COLO668 (cell line): ENCODE data around the gene DLG5.

Source experiments
- DNase-seq: peaks from one replicate; lab custom pipeline; 2025; ENCODE audit not compliant: unreplicated experiment; lab: John Stamatoyannopoulos, UW

Gene DLG5

DNA sequence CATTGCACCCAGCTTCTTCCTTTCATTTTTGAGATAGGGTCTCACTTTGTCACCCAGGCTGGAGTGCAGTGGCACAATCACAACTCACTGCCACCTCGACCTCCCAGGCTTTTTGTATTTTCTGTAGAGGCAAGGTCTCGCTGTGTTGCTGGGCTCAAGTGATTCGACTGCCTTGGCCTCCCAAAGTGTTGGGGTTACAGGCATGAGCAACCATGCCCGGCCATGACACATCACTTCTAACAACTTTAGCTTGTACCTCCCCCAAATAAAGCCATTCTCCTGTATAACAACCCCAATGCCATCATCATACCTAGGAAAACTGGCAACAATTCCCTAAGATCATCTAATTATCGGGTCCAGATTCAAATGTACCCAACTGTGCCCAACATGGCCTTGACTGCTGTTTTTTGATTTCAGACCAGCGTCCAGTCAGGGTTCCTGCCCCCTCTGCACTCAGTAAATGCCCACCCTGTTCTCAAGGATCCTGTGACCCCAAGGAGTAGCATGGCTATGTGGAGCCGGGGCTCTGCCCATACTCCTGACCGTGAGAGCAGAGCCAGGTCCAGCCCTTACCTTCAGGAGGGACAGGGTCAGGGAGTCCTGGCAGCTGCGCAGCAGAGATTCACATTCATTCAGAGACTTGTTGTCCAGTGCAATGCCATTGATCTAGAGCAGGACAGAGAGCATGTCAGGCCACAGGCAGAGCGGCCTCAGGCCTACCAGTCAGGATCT, 102.6 kb downstream of the DLG5 start:
- DNase-seq: no peak

DNA sequence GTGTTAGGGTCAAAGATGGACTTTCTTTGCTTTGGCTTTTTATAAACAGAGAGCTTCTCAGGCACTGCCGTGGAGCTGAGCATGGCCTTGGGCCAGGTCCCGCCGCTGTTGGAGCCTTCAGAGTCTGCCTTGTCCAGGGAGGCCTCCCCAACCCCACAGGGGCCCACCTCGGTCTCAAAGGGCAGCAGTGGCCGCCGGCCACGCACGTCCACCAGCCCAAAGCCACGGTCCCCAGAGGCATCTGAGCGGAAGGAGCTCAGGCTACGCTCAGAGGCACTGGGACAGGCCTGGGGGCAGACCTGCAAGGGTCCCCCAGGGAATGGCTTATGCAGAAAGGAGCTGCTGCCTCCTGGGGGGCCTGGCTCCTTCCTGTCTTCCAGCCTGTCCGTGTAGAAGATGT, 105.0 kb downstream of the DLG5 start:
- DNase-seq: no peak

GRCh38 chr10:77821036-77821435, 105.5 kb downstream of the DLG5 start:
- no peak for DNase-seq

DNA sequence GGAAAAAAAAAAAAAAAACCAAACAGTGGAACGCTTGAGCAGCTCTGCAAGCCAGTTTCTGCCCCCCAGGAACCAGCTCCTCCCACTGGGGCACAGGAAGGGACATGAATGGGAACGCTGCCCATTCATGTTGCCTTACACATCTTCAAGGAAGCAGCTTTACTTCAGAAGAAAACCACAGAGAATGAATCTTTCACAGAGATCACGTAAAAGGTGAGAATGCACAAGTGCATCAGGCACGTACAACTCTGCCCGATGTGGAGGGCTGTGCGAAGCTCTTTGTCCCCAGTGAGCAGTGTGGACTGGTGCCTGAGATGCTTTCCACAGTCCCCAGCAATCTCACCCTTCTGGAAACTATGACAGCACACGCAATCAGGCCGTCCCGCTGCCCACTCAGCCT, 106.2 kb downstream of the DLG5 start:
- no peak for DNase-seq

- no peak for DNase-seq
Observed at GRCh38 chr10:77819210-77820112, 107.1 kb downstream of the DLG5 start.

GRCh38 chr10:77818378-77818777, 108.2 kb downstream of the DLG5 start:
- DNase-seq: no peak

DNA sequence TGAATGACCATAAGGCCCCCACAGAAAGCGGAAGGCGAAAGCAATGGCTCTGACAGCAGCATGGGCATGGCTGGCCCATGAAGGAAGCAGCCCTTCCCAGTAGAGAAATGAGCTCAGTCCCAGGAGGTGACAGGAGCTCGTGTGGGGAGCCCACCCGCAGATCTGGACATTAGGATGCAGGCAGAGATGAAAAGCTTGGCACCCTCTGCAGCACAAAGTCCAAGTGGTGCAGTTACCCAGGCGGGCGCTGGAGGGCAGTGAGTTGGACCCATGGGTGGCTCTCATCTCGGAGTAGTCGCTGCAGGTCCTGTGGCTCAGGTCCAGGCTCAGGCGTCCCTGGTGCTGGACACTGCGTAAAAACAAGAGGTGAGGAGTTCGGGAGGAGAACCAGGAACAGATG, 109.0 kb downstream of the DLG5 start:
- no peak for DNase-seq

DNA sequence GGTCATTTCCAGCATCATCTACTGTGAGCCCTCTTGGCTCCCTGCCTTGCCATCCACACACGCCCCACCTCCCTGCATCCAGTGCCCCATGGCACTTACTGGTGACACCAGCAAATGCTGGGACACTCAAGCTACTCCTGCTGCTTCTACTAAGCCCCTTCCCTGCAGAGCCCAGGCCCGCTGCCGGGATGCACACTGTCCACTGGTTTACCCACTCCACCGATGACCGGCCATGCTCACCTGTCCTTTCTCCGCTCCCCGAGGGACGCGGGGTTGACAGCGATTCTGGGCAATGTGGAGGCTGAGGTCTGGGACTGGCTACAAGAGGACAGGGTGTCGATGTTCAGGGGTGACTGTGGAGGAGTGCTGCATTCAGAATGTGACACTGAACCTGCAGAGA, 110.2 kb downstream of the DLG5 start:
- DNase-seq: no peak

DNA sequence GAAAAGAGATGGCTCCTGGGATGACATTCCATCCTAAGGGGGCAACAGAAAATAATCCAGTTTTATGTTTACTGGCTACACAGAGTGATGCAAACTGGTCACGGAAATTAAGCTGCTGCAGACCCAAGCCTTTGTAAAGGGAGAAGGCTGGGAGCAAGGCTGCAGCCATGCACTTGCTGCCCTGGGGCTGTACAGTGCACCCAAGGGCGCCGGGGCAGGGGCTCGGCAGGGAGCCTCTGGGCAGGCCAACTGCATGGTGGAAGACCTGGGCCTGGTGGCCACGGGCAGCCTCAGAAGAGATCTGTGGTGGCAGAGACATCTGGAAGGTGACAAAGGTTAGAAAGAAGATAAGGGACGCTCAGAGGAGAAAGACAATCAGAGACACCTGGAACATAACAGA, 113.8 kb downstream of the DLG5 start:
- no peak for DNase-seq

GRCh38 chr10:77811831-77812430, 114.6 kb downstream of the DLG5 start:
- DNase-seq: no peak

GRCh38 chr10:77810446-77811335, 115.9 kb downstream of the DLG5 start:
- DNase-seq: no peak

GRCh38 chr10:77809336-77809735, 117.2 kb downstream of the DLG5 start:
- no peak for DNase-seq

- DNase-seq: no peak
Observed at GRCh38 chr10:77807706-77808105, 118.8 kb downstream of the DLG5 start.

DNA sequence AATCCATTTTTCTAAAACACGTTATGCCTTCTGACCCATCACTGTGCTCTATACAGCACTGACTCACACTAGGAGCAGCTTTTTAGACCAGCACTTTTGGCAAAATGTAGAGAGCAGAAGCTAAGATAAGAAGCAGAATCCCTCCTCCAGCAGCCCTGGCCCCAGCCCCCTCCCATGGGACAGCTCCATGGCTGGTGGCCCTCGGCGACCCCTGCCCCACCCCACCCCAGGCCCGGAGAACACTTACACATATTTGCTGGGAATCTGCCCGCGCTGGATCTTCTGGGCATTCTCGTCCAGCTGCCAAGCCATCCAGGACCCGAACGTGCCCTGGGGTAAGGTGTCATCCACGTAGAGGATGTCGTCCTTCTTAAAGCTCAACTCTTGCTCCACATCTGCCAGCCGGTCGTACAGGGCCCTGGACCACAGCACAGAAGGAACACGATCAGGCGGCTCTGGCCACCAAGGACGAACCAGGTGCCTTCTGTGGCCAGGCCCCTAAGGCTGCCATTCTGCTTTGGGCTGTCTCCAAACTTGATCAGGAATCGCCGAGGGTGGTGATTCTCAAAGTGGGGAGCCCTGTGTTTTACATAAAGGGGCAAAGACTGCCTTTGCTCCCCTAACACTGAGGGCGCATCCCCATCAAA, 119.9 kb downstream of the DLG5 start:
- no peak for DNase-seq

- DNase-seq: no peak
Observed at GRCh38 chr10:77805676-77806075, 120.9 kb downstream of the DLG5 start.

GRCh38 chr10:77804371-77804770, 122.2 kb downstream of the DLG5 start:
- DNase-seq: no peak

- DNase-seq: no peak
Observed at GRCh38 chr10:77801474-77802161, 124.9 kb downstream of the DLG5 start.

- no peak for DNase-seq
Observed at GRCh38 chr10:77800738-77801266, 125.8 kb downstream of the DLG5 start.

GRCh38 chr10:77800320-77800719, 126.2 kb downstream of the DLG5 start:
- DNase-seq: no peak

DNA sequence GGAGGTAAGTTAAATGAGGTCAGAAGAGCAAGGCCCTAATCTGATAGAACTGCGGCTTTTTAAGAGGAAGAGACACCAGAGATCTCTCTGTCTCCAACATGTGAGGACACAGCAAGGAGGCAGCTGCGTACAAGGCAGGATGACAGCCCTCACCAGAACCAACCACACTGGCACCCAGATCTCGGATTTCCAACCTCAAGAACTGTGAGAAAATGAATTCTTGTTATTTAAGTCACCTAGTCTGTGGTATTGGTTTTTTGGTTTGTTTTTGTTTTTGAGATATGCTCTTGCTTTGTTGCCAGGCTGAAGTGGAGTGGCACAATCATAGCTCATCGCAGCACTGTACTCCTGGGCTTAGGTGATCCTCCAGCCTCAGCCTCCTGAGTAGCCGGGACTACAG, 127.2 kb downstream of the DLG5 start:
- DNase-seq: no peak
